Neuronal stem cell (in vitro differentiated cells): ENCODE measurements around the gene SEC16B.

Experiments used
- DNase-seq: peaks from one replicate; pipeline ENCODE4 v3.0.0-alpha.2; 2013; ENCODE audit warnings: low spot score
- H2AFZ ChIP-seq: one replicate; pipeline ENCODE4 v1.6.1; 2013; ENCODE audit warnings: mild to moderate bottlenecking, low read length, inconsistent platforms
- H2AK5ac ChIP-seq: 2 replicates; pipeline ENCODE4 v1.6.1; 2013; ENCODE audit warnings: low read depth, mild to moderate bottlenecking, inconsistent platforms, low read length, moderate library complexity, mixed read lengths
- H2BK120ac ChIP-seq: 2 replicates; pipeline ENCODE4 v1.6.1; 2013; ENCODE audit warnings: low read depth, mild to moderate bottlenecking, inconsistent platforms, low read length, moderate library complexity, mixed read lengths
- H2BK12ac ChIP-seq: one replicate; pipeline ENCODE4 v1.6.1; 2013; ENCODE audit warnings: low read length, inconsistent platforms
- H2BK15ac ChIP-seq: 2 replicates; pipeline ENCODE4 v1.6.1; 2013; ENCODE audit warnings: mild to moderate bottlenecking, low read length, inconsistent platforms, mixed read lengths
- H2BK5ac ChIP-seq: one replicate; pipeline ENCODE4 v1.6.1; 2013; ENCODE audit warnings: inconsistent platforms, mild to moderate bottlenecking, low read length, moderate library complexity
- H3K14ac ChIP-seq: one replicate; pipeline ENCODE4 v1.6.1; 2013; ENCODE audit warnings: low read length, inconsistent platforms
- H3K18ac ChIP-seq: 2 replicates; pipeline ENCODE4 v1.6.1; 2013; ENCODE audit warnings: low read length, inconsistent platforms
- H3K23ac ChIP-seq: 2 replicates; pipeline ENCODE4 v1.6.1; 2013; ENCODE audit warnings: low read depth, mild to moderate bottlenecking, mixed read lengths, low read length, inconsistent platforms; ENCODE audit not compliant: poor library complexity
- H3K27ac ChIP-seq: replicated peaks from 3 replicates; pipeline ENCODE4 v1.5.1; 2013; ENCODE audit warnings: low read length, inconsistent platforms
- H3K27me3 ChIP-seq, 3 experiments: 2 replicates each; pipeline ENCODE4 v1.6.1; 2013; ENCODE audit warnings: low read length in 3 of 3, mild to moderate bottlenecking in 2 of 3, inconsistent platforms in 1 of 3, low read depth in 1 of 3, mixed read lengths in 1 of 3, moderate library complexity in 1 of 3; ENCODE audit not compliant: control insufficient read depth in 3 of 3, insufficient read depth in 3 of 3
- H3K36me3 ChIP-seq, 2 donors: replicated peaks in 1 of 2; 2 replicates each; pipeline ENCODE4 v1.6.1; 2013; ENCODE audit warnings: low read length in 2 of 2; ENCODE audit not compliant: control insufficient read depth in 2 of 2, insufficient read depth in 2 of 2
- H3K4ac ChIP-seq: 2 replicates; pipeline ENCODE4 v1.6.1; 2013; ENCODE audit warnings: inconsistent platforms, mild to moderate bottlenecking, low read length, moderate library complexity
- H3K4me1 ChIP-seq, 2 donors: 1 replicate in 1 of 2; 2 replicates in 1 of 2; pipeline ENCODE4 v1.6.1; 2013; ENCODE audit warnings: low read length in 2 of 2, low read depth in 1 of 2; ENCODE audit not compliant: control insufficient read depth in 2 of 2, insufficient read depth in 1 of 2
- H3K4me2 ChIP-seq: one replicate; pipeline ENCODE4 v1.6.1; 2013; ENCODE audit warnings: mild to moderate bottlenecking, low read length, inconsistent platforms; ENCODE audit not compliant: insufficient read depth, poor library complexity, severe bottlenecking
- H3K4me3 ChIP-seq, 2 donors: 2 replicates each; pipeline ENCODE4 v1.5.1; 2013; ENCODE audit warnings: low read length in 2 of 2, mild to moderate bottlenecking in 2 of 2, inconsistent platforms in 1 of 2, moderate library complexity in 1 of 2
- H3K79me1 ChIP-seq: one replicate; pipeline ENCODE4 v1.6.1; 2013; ENCODE audit warnings: low read depth, mild to moderate bottlenecking, inconsistent platforms, low read length, moderate library complexity
- H3K9ac ChIP-seq: one replicate; pipeline ENCODE4 v1.6.1; 2013; ENCODE audit warnings: mild to moderate bottlenecking, low read depth, low read length, inconsistent platforms; ENCODE audit not compliant: poor library complexity
- H3K9me3 ChIP-seq, 2 donors: replicated peaks in 1 of 2; 2 replicates each; pipeline versions ENCODE3 to v1.6.1; 2013; ENCODE audit warnings: low read length in 2 of 2, mild to moderate bottlenecking in 2 of 2, inconsistent platforms in 1 of 2, low read depth in 1 of 2, mixed read lengths in 1 of 2, moderate library complexity in 1 of 2; ENCODE audit not compliant: control insufficient read depth in 2 of 2, insufficient read depth in 1 of 2
- H4K8ac ChIP-seq: one replicate; pipeline ENCODE4 v1.6.1; 2013; ENCODE audit warnings: low read depth, mild to moderate bottlenecking, inconsistent platforms, low read length, moderate library complexity
- H4K91ac ChIP-seq: one replicate; pipeline ENCODE4 v1.6.1; 2013; ENCODE audit warnings: low read length, low read depth, mild to moderate bottlenecking, inconsistent platforms; ENCODE audit not compliant: poor library complexity
- WGBS, 2 donors: extraction: QIAGEN DNeasy Blood & Tissue Kit; methylation state at CpG; one replicate each; pipeline ENCODE4 v1.1.7; 2013; ENCODE audit warnings: missing lambda C conversion rate in 2 of 2, mixed read lengths in 1 of 2; ENCODE audit not compliant: insufficient read length in 2 of 2, insufficient replicate concordance in 1 of 2; ENCODE audit errors: extremely low coverage in 2 of 2; 5-methylcytosine and 5-hydroxymethylcytosine counted together

SEC16B gene

GRCh38 chr1:177975588-177976495 lies 6.0 kb upstream of the SEC16B start:
- no peaks in the 10 kb centered on the region for H3K36me3 ChIP-seq
- H3K14ac ChIP-seq = no peak overlapping the region
- no peak overlapping the region for H2BK15ac ChIP-seq
- H3K9ac ChIP-seq = no peak overlapping the region
- no peaks in the 10 kb centered on the region for H3K9me3 ChIP-seq
- H2AK5ac ChIP-seq = no peak overlapping the region
- H4K8ac ChIP-seq = no peak overlapping the region
- no peak overlapping the region for H4K91ac ChIP-seq
- DNase-seq = no peak
- H2AFZ ChIP-seq = no peak overlapping the region
- H3K23ac ChIP-seq = no peak overlapping the region
- no CpG with 5 or more reads among the region's 5 CpGs for WGBS, 2 donors
- H3K4me2 ChIP-seq = no peak overlapping the region
- no peaks in the 10 kb centered on the region for H3K79me1 ChIP-seq
- no peak overlapping the region for H3K27ac ChIP-seq
- H2BK120ac ChIP-seq = no peak overlapping the region
- H3K18ac ChIP-seq = no peak overlapping the region
- no peak overlapping the region for H2BK5ac ChIP-seq
- H3K4ac ChIP-seq = no peak overlapping the region
- no peak overlapping the region for H3K4me3 ChIP-seq
- H3K4me1 ChIP-seq = peaks cover 0 to 4% of the 10 kb centered on the region in 2 donors
- H2BK12ac ChIP-seq = no peak overlapping the region
- no peaks in the 10 kb centered on the region for H3K27me3 ChIP-seq

- no peak overlapping the region for H2BK120ac ChIP-seq
Measured at GRCh38 chr1:177973585-177973984, 3.7 kb upstream of the SEC16B start.

DNA sequence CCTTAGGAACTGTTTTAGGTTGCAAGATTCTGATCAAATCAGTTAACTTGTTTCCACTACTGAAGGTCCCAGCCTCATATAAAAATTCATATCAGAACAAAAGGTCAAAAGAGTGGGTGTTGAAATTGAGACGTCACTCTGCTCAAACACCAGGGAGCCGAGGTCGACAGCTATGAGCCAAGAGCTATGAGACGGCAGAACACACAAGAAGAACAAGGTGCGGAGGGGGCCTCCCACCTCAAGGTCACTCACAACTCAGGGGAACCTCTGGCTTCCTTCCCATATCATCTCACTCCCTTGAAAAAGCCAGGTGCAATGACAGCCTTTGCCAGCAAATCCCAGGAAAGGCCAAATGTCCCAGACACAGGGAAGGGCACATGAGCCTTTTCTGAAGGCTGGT lies 749 bp downstream of the SEC16B start:
- H3K27me3 ChIP-seq = peaks cover 0 to 11% (median 0%) of the 10 kb centered on the region in 3 experiments
- no peaks in the 10 kb centered on the region for H3K4me1 ChIP-seq
- no CpG with 5 or more reads among the region's 5 CpGs for WGBS, 2 donors
- no peak for DNase-seq
- H2AFZ ChIP-seq = no peak overlapping the region
- H3K9ac ChIP-seq = no peak overlapping the region
- H3K4me3 ChIP-seq = no peak overlapping the region
- no peaks in the 10 kb centered on the region for H3K79me1 ChIP-seq
- no peak overlapping the region for H2AK5ac ChIP-seq
- H2BK15ac ChIP-seq = no peak overlapping the region
- no peak overlapping the region for H3K23ac ChIP-seq
- H3K27ac ChIP-seq = no peak overlapping the region
- no peak overlapping the region for H3K18ac ChIP-seq
- H2BK12ac ChIP-seq = no peak overlapping the region
- H3K36me3 ChIP-seq = no peaks in the 10 kb centered on the region
- H3K9me3 ChIP-seq = no peaks in the 10 kb centered on the region
- H2BK5ac ChIP-seq = no peak overlapping the region
- no peak overlapping the region for H4K91ac ChIP-seq
- no peak overlapping the region for H3K4me2 ChIP-seq
- no peak overlapping the region for H2BK120ac ChIP-seq
- H4K8ac ChIP-seq = no peak overlapping the region
- H3K14ac ChIP-seq = no peak overlapping the region
- H3K4ac ChIP-seq = no peak overlapping the region

More at GRCh38 chr1:177973585-177973984, 3.7 kb upstream of the SEC16B start:
- Histone ChIP-seq H3K79me1 (no peaks in the 10 kb centered on the region), H3K4me2 (no peak overlapping the region), H2AFZ (no peak overlapping the region), H3K9me3 (no peaks in the 10 kb centered on the region), H3K4me1 (peaks cover 0 to 4% of the 10 kb centered on the region in 2 donors), H3K27me3 (peaks cover 0 to 11% (median 0%) of the 10 kb centered on the region in 3 experiments), H4K8ac (no peak overlapping the region), H3K23ac (no peak overlapping the region), H2BK12ac (no peak overlapping the region), H3K9ac (no peak overlapping the region), H3K18ac (no peak overlapping the region), H3K27ac (no peak overlapping the region), H2AK5ac (no peak overlapping the region), H3K4me3 (no peak overlapping the region), H3K14ac (no peak overlapping the region), H2BK5ac (no peak overlapping the region), H3K4ac (no peak overlapping the region), H3K36me3 (no peaks in the 10 kb centered on the region), H4K91ac (no peak overlapping the region), H2BK15ac (no peak overlapping the region)
- DNase-seq = no peak
- WGBS, 2 donors = no CpG with 5 or more reads among the region's 3 CpGs

DNA sequence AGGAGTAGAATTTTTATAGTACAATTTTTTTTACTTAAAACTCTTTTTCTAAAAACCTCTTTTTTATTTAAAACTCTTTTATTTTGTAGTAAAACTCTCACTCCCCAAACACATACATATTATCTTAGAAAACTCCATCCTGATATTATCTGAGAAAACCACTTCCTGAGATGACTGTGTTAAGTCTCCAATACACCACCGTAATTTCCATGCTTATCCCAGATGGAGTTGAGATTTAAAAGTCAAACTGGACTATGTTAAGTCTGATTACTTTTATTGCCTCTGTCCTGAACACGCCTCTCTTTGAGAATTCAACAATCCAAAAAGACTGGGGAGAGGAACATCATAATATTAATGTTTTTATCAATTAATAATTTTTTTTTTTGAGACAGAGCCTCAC lies 3.7 kb downstream of the SEC16B start:
- H3K27ac ChIP-seq = no peak overlapping the region
- no peak overlapping the region for H3K18ac ChIP-seq
- WGBS, 2 donors = no CpG with 5 or more reads among the region's 2 CpGs
- no peak for DNase-seq
- H2BK15ac ChIP-seq = no peak overlapping the region
- H4K91ac ChIP-seq = no peak overlapping the region
- H2AK5ac ChIP-seq = no peak overlapping the region
- no peaks in the 10 kb centered on the region for H3K9me3 ChIP-seq
- H3K23ac ChIP-seq = no peak overlapping the region
- no peak overlapping the region for H3K4me3 ChIP-seq
- no peaks in the 10 kb centered on the region for H3K79me1 ChIP-seq
- no peak overlapping the region for H2BK120ac ChIP-seq
- no peak overlapping the region for H3K4me2 ChIP-seq
- H3K4me1 ChIP-seq = no peaks in the 10 kb centered on the region
- no peak overlapping the region for H3K4ac ChIP-seq
- no peaks in the 10 kb centered on the region for H3K36me3 ChIP-seq
- H3K9ac ChIP-seq = no peak overlapping the region
- H2AFZ ChIP-seq = no peak overlapping the region
- H2BK12ac ChIP-seq = no peak overlapping the region
- H2BK5ac ChIP-seq = no peak overlapping the region
- no peak overlapping the region for H4K8ac ChIP-seq
- peaks cover 0 to 11% (median 0%) of the 10 kb centered on the region in 3 experiments for H3K27me3 ChIP-seq
- no peak overlapping the region for H3K14ac ChIP-seq
